Measurements from ENCODE around the gene SLC39A11.
A peak's percentile ranks its signal among the peaks of the same experiment; 100 is the strongest.
"Not testable (repeated sequence)": the region's sequence is repeated elsewhere in the genome, so short reads cannot be mapped to it uniquely, and the experiment has no call there.

SLC39A11 gene

DNA sequence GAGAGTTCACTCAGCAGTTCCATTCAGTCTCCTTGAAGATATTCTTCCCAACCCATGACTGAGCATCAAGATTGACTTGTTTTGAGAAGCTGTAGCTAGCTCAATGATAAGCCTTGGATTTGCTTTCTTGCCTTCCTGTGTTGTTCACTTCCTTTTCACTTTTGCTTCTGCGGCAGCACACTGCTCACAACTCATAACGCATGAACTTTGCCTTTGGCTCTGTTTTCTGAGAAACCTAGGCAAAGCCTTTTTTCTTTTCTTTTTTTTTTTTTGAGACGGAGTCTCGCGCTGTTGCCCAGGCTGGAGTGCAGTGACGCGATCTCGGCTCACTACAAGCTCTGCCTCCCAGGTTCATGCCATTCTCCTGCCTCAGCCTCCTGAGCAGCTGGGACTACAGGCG lies 383.8 kb downstream of the SLC39A11 start:
- not testable (repeated sequence) for DNase-seq

DNA sequence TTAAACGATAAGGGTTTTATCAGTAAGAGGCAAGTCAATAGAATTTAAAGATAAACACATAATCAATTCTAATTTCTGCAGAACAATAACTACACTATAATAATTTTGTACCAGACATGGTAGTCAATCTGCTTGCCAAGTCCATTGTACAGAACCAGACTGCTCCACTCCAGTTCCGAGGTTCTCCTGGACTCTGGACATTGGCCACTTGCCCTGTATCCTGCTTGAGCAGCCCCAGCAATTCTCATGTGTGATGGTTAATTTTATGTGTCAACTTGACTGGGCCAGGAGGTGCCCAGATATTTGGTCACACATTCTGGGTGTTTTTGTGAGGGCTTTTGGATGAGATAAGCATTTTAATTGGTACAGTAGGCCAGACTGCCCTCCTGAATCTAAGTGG lies 384.6 kb downstream of the SLC39A11 start:
- intact Hi-C loops (cut with DNase I) = no loop called here
- no peak for DNase-seq

More for the DNA sequence above, 383.8 kb downstream of the SLC39A11 start:
- intact Hi-C loops (cut with DNase I) = not testable (repeated sequence)

DNA sequence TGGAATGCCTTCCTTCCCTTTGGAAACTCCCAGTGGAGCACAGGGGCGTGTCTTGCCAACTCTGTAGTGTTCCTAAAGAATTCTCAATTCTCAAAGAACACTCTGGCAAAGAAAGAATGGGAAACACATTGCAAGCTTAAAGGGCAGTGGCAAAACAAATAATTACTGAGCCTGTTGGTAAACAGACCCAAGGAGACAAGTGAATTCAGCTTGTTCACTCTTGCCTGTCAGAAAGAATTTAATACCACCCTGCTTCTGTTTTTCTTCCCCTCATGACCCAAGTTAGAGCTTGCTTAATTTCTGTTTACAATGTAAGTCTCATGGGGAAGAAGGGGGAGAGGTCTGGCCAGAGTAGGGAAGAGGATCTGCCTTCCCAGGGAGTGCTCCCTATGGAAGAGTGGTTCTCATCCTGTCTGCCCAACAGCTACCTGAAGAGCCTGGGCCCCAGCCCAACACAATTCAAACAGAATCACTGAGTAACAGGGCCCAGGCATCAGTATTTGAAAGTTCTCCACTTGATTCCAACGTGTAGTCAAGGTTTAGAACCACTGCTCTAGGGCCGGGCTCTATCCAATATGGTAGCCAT lies 386.0 kb downstream of the SLC39A11 start:
- intact Hi-C loops (cut with DNase I) = no loop called here
- no peak for DNase-seq

DNA sequence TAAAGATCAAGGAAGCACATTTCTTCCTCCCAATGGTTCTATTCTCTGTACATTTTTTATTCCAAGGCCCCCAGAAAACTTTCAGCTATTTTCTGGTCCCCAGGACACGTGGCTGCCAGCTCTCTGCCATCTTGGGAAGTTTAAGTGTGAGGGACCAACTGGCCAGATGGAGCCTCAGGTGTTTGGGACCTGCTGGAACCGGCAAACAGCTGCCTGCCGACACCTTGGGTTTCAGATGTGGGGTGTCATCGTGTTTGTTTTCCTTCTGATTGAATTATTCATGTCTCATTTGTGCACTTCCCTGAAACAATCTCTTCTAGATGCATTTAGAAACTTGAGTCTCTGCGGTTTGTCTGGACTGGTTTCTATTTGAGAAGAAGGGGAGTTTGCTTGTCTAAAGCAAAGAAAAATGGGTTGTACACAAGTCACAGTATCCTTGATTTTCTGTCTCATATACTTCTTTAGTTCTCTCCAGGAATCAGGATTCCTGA lies 386.5 kb downstream of the SLC39A11 start:
- no peak for DNase-seq
- intact Hi-C loops (cut with DNase I) = no loop called here

DNA sequence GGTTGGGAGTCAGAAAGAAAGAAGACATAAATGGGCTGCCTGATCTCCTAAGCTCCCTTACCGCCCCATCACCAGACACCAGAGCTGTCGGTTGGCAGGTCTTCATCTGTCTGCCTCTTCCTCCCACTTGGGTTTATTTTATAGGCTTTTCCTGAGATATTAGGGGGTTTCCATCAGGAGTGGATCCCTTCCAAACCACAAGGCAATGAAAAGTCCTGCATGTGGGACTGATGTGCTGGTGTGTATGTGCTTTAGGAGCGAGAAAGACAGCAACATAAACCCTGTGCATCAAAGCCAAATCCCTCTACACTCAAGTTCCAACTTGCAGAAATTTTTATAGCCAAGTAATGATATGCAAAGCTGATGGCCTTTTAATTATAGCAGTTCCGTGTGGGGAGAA lies 389.5 kb downstream of the SLC39A11 start:
- DNase-seq = no peak
- intact Hi-C loops (cut with DNase I) = no loop called here

DNA sequence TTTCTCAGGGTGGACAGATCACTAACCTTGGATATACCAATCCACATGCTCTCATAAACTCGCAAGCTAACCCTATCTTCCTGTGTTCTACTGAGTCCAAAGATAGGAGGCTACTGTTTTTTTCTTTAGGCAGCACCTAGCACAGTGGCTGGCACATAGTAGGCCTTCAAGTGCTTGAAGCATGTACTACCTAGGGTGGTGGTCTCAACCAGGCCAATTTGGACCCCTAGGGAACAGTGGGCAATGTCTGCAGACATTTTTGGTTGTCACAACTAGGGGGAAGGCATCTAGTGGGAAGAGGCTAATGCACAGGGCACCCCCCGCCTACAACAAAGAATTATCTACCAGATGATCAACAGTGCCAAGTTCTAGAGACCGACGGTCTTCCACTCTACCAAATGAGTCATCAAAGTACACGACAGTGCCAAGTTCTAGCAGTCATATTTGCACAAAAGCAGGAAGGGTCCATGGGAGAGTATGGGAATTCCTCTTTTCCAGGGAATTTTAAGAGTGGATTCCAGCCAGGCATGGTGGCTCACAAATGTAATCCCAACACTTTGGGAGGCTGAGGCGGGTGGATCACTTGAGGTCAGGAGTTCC lies 390.3 kb downstream of the SLC39A11 start:
- DNase-seq = no peak
- intact Hi-C loops (cut with DNase I) = no loop called here

DNA sequence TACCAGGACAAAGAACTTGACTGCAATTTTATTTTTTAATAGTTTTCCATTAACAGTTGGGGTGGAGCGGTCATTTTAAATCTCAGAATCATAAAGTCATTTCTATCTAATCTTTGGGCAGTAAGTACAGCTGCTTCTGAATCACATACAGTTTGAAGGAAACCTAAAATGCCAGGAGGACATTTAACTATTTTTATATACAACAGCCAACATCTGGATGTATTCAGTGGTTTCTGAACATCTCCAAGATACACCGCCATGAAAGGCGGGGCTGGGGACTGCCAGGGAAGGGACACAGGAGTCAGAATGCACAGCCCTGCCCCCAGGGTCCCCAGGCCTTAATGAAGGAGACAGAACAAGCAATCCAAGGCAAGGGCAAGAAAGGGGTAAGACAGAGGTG lies 392.3 kb downstream of the SLC39A11 start:
- DNase-seq = no peak
- intact Hi-C loops (cut with DNase I) = no loop called here

DNA sequence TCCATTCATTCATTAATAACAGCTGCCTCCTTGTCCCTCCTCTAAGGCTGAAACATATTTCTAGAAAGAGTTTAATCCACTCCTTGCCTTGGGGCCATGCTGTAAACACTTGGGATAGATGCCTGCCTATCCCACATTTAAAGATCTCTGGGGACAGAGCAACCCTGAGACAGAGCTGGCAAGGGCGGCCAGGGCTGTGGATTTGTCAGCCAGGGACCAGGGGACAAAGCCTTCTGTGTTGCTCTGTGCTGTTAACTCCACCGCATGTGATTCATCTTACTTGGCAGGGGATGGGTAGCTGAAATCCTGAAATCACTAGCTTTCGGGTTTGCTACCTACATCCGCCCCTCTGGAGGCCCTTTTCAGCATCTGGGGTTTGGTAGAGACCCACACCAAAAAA lies 392.9 kb downstream of the SLC39A11 start:
- peak in 40 of 42 donors; percentile 16 to 90 (median 58) for DNase-seq
- intact Hi-C loops (cut with DNase I) = no loop called here

DNA sequence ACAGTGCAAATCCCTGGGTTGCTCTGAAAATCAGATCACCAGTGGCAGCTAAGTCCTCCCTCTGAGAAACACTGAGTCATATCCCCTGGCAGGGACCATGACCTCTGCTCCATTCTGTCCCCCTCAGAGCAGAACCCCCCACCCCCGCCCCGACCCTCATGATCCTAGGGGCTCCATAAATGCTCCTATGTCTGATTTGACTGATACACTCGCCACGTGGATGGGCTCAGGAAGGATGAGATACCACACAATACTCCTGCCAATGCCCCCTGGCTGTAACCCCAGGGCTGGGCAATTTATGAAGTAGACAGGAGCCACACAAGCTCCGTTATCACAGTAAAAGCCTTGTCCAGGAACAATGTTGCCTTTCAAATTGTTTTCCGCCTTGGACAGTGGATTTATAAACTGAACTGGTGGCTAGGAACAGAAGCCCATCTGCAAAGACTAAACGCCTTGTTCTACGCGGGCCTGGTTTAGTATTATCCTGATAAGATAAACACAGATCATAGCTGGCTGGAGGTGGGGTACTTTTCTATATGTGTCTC lies 394.8 kb downstream of the SLC39A11 start:
- peak in 37 of 42 donors; percentile 13 to 84 (median 56) for DNase-seq
- intact Hi-C loops (cut with DNase I) = no loop called here

DNA sequence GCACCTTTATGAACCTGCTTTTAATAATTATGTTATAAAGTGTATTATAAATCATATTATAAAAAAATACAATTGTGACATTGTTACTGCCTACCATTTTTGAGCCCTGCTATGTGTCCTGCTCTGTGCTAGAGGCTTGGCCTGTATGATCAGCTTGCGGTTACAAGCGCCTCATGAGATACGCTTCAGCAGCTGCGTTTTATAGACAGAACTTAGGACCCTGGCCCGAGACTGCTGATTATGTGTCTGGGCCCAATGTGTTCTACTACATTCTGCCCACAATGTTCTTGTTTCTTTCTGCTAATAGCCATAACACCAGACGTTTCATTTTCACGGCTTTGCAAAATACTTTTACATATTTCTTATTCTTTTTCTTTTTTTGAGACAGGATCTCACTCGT lies 395.8 kb downstream of the SLC39A11 start:
- no peak for DNase-seq
- intact Hi-C loops (cut with DNase I) = no loop called here

DNA sequence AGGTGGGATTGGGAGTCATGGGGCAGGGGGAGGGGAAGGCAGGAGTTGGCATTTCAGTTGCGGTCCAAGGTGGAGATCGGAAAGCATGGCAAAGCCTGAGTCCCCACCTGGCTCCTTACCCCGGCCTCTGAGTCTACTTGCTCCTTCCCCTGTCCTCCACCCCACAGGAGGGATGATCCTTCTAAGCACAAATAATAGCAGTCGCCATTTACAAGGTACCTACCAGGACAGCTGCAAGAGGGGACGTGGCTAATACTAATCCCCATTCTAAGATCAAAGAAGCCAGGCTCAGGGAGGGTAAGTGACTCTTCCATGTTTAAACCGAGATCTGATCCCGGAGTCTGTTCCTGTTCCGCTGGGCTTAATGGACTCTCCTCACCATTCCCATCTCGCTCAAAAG lies 396.3 kb downstream of the SLC39A11 start:
- intact Hi-C loops (cut with DNase I) = no loop called here
- no peak for DNase-seq

DNA sequence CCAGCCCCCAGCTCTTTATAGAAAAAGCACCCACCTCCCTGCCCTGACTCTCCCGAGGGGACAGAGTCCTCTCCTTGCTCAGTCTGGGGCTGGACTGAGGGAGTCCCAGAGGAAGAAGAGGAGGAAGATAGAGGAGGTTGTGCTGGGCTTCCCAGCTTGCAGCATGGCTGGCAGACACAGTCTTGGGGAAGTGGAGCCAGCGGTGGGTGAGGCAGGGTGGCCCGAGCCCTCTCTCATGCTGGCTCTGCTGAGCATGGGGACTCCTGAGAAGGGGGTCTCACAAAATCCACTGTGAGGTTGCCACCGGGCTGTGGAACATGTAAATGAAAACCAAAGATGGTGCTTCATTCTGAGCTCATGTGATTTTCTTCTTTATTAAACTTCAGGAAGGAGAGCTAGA lies 398.5 kb downstream of the SLC39A11 start:
- DNase-seq = no peak
- intact Hi-C loops (cut with DNase I) = no loop called here

DNA sequence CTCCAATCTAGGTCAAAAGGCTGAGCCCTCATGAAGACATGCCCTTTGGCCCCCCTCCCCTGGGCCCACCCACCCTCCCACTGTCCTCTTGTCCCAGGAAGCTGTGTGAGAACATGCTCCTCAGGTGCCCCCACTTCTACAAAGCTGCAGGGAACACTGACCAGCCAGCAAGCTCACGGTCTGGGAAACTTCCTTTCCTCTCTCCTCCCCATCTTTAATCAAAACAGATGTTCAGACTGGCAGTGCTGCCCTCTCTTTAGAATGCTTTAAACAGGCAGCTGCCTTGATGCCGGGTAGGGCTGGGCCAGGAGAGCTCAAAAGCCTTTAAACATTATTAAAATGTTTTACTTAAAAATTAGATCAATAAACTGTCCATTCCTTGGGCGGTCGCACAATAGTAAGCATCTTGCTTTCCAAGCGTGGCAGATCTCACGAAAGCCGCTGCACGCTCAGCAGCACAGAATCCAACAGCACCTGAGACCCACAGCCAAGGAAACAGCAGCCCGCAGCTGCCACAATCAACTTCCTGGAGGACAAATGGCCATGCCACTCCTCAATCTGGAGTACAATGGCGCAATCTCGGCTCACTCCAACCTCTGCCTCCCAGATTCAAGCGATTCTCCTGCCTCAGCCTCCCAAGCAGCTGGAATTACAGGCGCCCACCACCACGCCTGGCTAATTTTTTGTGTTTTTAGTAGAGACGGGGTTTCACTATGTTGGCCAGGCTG lies 399.2 kb downstream of the SLC39A11 start:
- no peak for DNase-seq
- intact Hi-C loops (cut with DNase I) = no loop called here

DNA sequence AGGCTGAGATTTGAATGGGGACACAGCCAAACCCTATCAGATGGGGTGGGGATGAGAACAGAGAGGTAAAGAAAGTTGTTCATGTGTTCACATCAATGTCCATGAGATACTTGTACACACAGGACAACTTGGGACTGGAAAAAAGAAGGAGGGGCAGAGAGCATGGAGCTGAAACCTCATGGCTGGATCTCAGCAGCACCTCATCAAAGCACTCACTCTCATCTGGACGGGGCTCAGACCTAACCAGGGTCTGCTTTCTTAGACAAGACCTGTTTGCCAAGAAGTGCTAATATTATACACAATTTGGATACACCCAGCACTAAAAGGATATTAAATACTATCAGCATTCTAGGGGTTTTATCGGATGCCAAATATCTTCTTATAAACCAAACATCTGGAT lies 399.8 kb downstream of the SLC39A11 start:
- intact Hi-C loops (cut with DNase I) = no loop called here
- no peak for DNase-seq

DNA sequence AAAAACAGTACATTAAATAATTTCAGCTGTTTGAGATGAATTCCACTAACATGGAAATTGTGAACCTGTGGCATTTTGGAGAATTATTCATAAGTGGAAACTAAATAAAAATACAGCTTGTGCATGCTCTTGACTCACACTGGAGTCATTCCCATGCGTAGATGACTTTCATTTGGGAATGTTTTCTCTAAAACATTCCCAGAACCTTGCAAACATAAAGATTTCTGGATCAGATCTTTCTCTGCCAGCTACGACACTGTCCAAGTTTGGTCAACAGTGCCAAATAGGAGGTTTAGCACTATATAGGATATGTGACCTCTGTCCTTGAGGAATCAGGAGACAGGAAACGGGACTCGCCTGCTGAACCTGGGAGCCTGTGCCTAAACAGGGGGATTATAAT lies 400.9 kb downstream of the SLC39A11 start:
- intact Hi-C loops (cut with DNase I) = no loop called here
- no peak for DNase-seq

DNA sequence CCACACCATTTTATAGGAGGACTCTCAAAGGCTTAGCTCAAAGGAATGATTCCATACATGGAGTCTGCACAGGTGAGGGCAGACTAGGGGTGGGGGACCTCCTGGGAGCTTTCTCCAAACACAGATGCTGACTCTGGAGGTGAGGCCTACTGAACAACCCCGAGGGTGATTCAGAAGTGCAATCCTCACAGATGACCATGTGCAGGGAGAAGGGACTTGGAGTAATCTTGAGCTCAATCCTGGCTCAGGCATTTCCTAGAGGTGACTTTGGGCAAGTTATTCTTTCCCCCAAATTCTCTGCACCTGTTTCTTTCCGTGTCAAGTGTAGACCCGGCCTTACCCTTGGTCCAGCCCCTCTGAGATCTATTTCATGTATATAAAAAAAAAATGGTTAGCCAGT lies 401.5 kb downstream of the SLC39A11 start:
- DNase-seq = no peak
- intact Hi-C loops (cut with DNase I) = no loop called here

DNA sequence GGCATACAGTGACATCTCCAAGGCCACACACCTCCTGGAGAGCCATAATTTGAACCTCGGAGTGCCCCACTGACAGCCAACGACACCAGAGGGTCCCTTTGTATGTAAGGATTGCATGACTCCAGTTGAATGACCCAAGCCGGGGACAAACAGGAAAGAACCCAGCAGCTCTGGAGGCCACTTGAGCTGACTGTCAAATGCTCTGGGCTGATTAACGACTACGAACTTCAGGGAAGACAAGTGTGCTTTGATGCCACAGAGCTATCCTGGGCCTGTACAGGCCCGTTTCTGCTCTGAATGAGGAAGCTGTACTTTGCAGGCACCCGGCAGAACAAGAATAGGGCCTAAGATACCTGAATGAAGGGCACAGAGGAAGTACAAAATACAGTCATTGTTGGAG lies 404.6 kb downstream of the SLC39A11 start:
- intact Hi-C loops (cut with DNase I) = no loop called here
- DNase-seq = no peak

DNA sequence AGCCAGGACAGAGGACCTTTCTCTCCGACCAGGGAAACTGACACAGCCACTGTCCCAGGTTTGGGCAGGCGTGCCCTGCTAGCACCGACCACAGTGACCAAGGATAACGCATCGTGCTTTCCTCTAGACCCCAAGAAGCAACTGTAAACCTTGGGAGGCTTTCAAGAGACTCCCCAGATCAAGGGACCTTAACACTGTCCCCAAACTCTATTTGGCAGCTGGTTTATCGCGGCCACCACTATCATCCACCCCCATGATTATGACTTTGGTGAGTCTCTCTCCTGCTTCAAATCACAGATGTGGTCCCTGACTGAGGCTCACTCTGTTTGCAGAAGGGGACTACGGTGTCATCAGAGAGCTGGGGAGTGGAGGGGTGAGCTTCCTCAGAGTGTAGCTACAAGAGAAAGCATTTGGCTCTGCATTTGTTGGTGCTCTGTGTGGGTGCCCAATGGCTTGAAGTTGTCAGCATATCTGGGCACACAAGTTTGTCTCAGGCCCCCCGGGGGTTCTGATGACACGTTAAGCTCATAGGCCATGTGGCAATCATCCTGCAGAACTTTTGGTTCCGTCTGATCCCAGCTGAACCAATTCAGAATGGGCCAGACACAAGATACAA lies 408.0 kb downstream of the SLC39A11 start:
- intact Hi-C loops (cut with DNase I) = no loop called here
- DNase-seq = no peak

DNA sequence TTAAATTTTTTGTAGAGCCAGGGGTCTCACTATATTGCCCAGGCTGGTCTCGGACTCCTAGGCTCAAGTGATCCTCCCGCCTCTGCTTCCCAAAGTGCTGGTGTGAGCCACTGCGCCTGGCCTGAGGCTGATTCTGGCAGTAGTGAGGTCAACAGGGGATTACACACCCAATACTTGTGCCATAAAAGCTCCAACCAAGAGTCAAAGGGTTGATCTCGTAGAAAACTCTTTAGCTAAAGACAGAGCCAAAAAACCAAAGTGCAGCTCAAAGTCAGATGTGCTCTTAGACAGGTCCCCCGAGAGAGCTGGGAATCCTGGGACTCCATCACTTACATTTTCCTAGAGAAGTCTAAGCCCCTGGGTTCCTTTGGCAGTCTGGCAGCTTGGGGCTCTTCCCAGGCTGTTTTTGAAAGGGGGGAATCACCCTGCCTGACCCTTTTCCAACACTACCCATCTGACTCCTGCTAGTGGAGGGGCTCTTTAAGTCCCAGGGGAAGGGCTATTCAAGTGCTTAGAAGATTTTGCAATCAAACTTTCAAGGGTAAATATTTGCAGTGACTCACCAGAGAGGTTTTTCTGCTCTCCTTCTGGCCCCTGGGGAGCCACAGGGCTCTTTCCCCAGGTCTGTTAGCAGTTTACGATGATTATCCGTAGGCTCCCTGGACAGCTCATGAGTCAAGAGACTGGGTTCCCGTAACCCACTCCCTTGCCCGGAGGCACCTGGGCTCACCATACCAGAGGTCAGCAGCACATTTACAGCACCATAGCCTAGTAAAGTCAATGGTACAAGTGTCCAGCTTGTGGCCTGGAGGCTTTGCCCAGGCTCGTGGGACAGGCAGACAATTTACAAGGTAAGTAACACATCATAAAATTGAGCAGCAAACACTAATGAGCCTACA lies 408.7 kb downstream of the SLC39A11 start:
- intact Hi-C loops (cut with DNase I) = no loop called here
- peak in 1 of 42 donors; percentile 49 for DNase-seq

Measured in head of caudate nucleus (tissue), 42 donors.